Mammary epithelial cell (primary cell): ENCODE results near the gene CPM.

Experiments used
- EZH2 ChIP-seq: IDR thresholded peaks from 2 replicates; pipeline ENCODE4 v1.6.1; 2012; ENCODE audit warnings: low read length, inconsistent platforms, borderline replicate concordance
- TF ChIP-seq, protein P1 (sequence below), 2 donors: IDR thresholded peaks in 1 of 2; conservative IDR thresholded peaks in 1 of 2; 2 replicates each; pipeline ENCODE4 v1.5.1; 2011 to 2012; ENCODE audit warnings: inconsistent platforms in 2 of 2, low read length in 2 of 2, mild to moderate bottlenecking in 2 of 2, control low read depth in 1 of 2, low read depth in 1 of 2; ENCODE audit not compliant: insufficient read depth in 1 of 2; ENCODE audit errors: extremely low read depth in 1 of 2

DNA sequence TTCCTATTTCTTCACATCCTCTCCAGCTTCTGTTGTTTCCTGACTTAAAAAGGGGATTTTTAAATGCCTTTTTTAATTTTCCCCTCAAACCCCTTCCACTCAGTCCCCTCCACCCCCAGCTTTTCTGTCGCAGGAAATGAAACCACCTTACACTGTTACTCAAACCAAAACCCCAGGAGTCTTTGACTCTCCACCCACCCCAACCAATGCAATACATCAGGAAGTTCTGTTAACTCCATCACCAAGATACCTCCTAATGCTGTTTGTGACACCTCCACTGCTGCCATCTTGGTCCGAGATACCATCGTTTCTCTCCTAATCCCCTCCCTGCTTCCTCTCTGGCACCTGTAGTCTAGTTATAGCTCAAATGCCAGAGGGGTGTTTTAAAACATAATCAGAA lies 25.4 kb upstream of the CPM start:
- TF ChIP-seq, protein P1, sequence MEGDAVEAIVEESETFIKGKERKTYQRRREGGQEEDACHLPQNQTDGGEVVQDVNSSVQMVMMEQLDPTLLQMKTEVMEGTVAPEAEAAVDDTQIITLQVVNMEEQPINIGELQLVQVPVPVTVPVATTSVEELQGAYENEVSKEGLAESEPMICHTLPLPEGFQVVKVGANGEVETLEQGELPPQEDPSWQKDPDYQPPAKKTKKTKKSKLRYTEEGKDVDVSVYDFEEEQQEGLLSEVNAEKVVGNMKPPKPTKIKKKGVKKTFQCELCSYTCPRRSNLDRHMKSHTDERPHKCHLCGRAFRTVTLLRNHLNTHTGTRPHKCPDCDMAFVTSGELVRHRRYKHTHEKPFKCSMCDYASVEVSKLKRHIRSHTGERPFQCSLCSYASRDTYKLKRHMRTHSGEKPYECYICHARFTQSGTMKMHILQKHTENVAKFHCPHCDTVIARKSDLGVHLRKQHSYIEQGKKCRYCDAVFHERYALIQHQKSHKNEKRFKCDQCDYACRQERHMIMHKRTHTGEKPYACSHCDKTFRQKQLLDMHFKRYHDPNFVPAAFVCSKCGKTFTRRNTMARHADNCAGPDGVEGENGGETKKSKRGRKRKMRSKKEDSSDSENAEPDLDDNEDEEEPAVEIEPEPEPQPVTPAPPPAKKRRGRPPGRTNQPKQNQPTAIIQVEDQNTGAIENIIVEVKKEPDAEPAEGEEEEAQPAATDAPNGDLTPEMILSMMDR (conservative IDR thresholded peaks at IDR 0.05 in 1 of 2, IDR thresholded peaks at IDR 0.05 in 1 of 2; ENCODE audit: extremely low read depth in 1 of 2, insufficient read depth in 1 of 2, low read depth in 1 of 2, low read length in 2 of 2): no peak
- TF ChIP-seq EZH2: no peak
